GM11168 (cell line): ENCODE measurements around the gene GPR180.

Source experiments
- in situ Hi-C: fragments of 300-500 bp; cut with MboI; formaldehyde crosslinking; loops from one replicate; pipeline ENCODE4 v1.12.0; 2022; ENCODE audit warnings: low sequenced_read_pairs; ENCODE audit not compliant: unreplicated experiment

Gene GPR180

GRCh38 chr13:94679614-94680013, 78.0 kb downstream of the GPR180 start:
- in situ Hi-C loops, result no loop called here

DNA sequence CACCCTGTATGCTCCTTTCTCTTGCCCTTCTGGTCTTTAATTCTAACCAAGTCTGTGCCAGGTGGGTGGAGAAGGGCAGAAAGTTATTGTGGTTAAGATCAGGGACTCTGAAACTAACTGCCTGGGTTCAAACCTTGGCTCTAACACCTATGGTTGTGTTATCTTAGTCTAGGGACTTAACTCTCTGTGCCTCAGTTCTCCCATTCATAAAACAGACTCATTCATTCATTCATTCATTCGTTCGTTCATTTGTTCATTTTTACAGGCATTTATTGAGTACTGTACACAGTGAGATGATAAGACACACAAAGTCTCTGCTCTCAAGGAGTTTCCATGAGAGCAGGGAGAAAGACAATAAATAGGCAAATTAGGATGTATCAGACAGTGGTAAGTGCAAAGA, 80.6 kb downstream of the GPR180 start:
- in situ Hi-C loops, result no loop called here

DNA sequence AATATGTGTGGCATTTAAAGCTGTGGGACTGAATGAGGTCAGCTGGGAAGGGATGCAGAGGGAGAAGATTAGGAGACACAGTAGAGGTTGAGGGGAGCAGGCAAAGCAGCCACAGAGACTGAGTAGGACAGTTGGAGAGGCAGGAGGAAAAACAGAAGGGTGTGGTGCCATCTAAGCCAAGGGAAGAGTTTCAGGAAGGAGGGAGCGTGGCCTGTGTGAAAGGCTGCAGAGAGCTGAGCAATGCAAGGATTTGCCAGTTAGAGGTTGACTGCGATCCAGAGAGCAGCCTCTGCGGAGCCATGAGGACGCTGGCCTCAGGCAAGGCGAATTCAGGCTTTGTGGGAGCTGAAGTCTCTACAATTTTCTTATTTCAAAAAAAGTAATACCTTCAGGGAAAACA, 81.8 kb downstream of the GPR180 start:
- in situ Hi-C loops, result no loop called here
